B cell (primary cell): ENCODE results near the gene TYRP1.

Experiments used
- EZH2 ChIP-seq: IDR thresholded peaks from 2 replicates; pipeline ENCODE4 v1.6.1; 2012; ENCODE audit warnings: borderline replicate concordance, low read depth, mild to moderate bottlenecking, moderate library complexity, low read length; ENCODE audit not compliant: insufficient read depth, poor library complexity, severe bottlenecking
- TF ChIP-seq, protein P1 (sequence below): fragments of 200-600 bp; IDR thresholded peaks from one replicate; pipeline ENCODE4 v1.8.0; 2022; ENCODE audit warnings: antibody characterized with exemption, mild to moderate bottlenecking

DNA sequence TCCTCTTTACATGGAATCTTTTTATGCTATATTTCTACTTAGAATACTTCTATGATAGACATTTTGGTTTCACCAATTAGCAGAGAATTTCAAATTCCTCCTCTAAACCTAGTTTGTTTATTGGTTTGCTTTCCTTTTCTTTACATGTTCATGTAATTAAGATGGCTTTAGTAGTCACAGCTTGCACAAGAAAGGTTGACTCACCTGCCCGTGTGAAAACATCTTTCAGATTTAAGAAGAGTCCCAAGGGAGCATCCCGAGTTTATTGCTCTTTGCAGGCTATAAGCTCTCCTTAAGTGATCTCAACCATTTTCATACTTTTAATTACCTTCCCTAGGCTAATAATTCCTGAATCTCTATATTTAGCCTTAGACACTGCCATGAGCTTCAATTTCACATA, 28.9 kb downstream of the TYRP1 start:
- no peak for TF ChIP-seq EZH2
- TF ChIP-seq, protein P1, sequence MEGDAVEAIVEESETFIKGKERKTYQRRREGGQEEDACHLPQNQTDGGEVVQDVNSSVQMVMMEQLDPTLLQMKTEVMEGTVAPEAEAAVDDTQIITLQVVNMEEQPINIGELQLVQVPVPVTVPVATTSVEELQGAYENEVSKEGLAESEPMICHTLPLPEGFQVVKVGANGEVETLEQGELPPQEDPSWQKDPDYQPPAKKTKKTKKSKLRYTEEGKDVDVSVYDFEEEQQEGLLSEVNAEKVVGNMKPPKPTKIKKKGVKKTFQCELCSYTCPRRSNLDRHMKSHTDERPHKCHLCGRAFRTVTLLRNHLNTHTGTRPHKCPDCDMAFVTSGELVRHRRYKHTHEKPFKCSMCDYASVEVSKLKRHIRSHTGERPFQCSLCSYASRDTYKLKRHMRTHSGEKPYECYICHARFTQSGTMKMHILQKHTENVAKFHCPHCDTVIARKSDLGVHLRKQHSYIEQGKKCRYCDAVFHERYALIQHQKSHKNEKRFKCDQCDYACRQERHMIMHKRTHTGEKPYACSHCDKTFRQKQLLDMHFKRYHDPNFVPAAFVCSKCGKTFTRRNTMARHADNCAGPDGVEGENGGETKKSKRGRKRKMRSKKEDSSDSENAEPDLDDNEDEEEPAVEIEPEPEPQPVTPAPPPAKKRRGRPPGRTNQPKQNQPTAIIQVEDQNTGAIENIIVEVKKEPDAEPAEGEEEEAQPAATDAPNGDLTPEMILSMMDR: no peak
